ENCODE measurements around the gene KRTAP10-12.
"Not testable (repeated sequence)": the region's sequence is repeated elsewhere in the genome, so short reads cannot be mapped to it uniquely, and the experiment has no call there.

Gene KRTAP10-12

DNA sequence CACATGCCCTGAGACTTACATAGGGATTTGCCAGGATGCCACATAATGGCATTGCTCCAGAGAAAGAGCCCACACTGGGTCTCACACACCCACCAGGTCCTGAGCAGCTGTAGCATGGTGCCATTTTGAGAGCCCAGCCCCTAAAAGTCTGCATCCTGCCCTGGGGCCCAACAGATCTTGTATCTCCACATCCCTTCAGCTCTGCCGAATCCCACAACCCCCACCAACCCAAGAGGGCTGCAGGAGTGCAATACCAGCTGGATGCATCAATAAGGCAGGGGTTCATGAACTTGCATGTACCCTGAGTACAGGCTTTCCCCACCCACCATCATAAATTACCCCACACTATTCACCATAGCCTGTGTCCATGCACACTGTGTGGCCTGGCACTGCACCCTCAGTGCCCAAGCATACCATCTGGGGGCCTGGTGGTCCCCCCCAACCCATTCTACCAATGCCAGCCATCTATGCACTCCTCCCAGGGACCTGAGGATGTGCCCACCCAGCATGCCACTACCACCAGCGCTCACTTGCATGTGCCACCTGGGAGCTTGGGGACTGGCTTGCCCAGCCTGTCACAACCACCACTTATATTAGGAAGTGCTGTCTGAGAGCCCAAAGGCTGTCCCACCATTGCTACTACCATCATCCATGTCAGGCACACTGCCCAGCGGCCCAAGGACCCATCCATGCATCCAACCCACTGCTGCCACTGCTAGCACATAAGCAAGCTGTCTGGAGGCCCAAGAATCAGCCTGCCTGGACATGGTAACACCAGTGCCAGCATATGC, 26.1 kb upstream of the KRTAP10-12 start:
- no peak for DNase-seq

DNA sequence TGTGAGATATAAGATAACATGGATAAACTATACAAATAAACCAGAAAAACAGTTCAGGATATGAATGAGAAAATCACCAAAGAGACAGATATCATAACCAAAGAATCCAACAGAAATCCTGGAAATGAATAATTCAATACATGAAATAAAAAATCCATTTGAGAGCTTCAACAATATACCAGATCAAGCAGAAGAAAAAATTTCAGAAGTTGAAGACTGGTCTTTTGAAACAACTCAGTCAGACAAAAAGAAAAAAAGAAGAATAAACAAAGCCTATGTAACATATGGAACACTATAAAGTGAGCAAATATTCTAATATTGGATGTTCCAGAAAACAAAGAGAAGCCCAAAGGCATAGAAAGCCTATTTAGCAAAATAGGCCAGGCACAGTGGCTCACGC, 25.1 kb upstream of the KRTAP10-12 start:
- DNase-seq = no peak

DNA sequence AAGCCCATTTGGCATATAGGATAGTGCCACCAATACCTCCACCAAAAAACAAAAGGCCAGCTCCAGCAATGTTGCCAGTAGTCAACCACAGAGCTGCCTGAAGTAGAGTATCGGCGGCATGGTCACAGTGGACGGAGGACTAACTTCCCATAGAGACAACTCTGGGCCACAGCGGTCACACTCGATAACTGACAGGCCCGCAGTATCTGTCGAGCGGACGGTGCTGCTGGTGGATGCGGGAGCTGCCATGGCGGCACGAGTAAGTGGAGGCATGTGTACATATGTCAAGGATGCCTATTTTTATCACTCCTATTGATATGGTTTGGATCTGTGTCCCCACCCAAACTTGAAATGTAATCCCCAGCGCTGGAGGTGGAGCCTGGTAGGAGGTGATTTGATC, 19.1 kb upstream of the KRTAP10-12 start:
- DNase-seq = no peak

DNA sequence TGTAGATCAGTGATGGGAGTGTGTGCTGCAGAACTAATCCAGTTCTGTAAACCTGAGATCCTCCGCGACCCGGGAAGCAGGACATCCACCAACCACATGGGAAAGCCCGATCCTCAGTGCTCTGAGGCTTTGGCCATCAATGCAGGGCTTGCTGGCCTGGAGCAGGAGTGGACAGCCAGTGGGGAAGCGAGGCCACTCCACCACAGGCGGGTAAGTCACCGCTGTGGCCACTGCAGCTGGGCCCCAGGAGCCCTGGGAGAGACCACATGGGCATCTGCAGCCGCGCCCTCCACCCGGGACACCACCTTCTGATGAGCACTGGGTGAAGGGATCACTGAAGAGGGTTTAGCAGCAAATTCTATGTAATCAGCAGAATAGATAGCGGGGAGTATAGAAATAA, 15.8 kb upstream of the KRTAP10-12 start:
- no peak for DNase-seq

DNA sequence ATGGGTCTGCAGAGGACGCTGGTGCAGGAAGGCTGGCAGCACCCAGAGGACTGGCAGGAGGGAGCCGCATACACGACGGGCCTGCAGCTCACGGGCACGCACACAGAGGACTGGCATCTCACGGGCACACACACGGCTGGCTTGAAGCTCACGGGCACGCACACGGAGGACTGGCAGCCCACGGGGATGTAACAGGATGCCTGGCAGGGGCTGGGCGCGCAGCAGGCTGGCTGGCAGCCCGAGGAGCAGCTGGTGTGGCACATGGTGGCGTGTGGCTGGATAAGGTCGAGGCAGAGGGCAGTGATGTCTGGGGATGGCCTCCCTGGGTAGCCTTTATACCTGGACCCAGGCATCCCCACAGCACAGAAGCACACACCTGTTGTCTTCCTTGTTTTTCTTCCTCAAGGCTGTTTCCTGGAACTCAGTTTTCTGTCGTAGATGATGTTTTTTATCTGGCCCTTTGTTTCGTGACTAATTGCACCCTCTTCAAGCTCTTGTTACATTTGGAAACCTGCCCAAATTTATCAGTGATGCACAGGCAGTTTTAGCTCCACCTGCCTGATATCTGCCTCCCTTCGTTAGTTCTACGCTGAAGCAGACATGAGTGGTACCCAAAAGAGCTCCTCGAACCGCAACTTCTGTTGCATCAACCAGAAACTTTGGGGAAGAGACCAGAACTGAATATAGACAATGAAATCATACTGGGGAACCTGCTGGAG, 15.0 kb upstream of the KRTAP10-12 start, which contains the start of gene KRTAP12-1:
KRTAP12-1 (minus strand) TSS at position 303 of the 719 bp plus-strand sequence; CDS start at position 263, 40 bp downstream.
- no peak for DNase-seq

DNA sequence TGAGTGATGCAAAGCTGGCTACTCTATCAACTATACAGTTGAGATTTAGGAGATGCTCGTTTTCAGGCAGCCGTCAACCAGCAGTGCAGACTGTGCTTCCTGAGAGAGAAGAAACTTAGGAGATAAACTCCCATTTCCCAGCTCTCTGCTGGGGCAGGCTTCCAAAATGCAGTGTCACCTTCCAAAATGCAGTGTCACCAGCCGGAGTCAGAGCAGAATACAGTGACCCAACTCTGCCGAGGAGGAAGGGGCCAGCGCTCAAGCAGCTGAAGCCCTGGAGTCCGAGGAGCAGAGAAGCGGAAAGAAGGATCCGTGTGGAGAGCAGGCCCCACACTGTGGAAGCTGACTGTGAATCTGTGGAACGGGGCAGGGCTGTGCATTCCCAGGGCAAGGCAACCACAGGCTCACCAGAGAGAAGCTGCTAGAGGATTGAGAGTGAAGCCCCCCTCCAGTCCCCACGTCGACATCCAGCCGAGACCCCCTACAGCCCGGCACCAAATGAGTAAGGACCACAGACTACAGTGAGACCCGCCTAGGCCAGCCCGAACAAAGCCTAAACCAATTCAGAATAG, 14.3 kb upstream of the KRTAP10-12 start:
- DNase-seq = no peak

DNA sequence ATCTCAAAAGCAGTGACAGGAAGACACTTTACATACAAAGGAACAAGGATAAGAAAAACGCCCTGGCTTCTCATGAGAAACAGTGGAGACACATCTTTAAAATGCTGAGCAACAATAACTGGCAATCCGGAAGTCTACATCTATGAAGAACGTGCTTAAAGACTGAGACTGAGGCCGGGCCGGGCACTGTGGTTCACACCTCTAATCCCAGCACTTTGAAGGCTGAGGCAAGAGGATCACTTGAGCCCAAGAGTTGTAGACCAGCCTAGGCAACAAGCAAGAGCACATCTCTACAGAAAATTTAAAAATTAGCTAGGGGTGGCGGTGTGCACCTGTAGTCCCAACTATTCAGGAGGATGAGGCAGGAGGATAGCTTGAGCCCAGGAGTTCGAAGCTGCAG, 12.9 kb upstream of the KRTAP10-12 start:
- DNase-seq = no peak

DNA sequence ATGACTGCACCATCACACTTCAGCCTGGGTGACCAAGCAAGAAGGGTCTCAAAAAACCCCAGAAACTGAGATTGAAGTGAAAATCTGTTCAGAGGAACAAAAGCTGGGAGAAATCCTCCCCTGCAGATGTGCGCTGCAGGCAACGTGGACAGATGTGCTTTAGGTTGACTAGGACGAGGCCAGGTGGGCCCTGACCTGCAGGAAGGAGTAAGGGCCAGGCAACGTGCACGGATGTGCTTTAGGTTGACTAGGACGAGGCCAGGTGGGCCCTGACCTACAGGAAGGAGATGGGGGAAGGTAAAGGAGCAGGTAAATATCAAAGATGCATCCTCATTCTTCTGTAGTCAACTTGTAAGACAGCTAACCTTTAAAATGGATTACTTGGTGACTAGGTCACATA, 12.5 kb upstream of the KRTAP10-12 start:
- DNase-seq = no peak

DNA sequence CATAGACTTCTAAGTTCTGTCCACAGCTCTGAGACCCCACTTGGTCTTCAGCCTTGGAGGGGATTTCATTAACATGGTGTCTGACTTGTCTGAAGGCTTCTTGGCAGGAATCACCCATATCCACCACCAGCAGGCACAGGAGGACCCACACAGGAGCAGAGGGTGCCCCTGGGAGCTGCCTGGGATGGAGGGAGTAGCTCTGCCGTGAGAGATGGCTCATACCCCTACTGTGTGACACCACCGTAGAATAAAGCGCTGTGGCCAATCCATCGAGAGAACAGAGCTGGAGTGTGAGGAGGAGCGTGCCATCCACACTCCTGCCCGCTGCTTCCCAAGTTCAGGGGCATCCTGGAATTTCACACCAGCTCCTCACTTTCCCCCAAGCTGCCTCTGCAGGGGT, 11.9 kb upstream of the KRTAP10-12 start:
- DNase-seq = not testable (repeated sequence)

DNA sequence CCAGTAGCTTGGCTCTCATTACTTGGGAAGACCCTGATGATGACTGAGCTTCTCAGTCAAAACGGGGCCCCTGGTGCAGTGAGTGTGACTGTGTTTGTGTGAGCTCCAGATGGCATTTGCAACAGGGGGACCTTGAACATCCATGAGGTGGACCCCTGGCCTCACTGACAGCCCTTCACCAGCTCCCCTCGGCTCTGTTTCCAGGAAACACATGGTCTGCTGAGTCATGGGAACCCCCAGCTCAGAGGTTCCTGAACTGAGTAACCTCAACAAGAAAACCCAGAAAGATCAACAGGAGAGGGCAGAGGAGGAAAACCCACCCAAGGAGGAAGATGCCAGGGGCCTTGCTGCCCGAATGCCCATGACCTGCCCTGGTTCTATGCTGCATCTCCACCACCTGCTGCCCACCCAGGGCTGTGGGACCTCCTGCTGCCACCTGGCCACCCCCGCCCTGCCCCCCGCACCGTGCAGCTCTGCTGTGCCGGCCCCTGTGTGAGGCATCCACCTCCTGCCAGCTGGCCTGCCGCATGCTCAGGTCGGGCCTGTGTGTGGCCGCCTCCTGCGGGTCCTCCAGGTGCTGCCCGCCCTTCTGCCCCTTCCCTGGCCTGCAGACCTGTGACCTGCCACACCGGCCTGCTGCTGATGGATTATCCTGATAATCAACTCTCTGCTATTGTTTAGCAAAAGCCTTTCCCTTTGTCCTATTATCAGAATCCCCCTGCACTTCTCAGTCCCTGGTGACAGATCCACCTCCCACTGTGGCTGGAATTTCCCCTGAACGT, 10.8 kb upstream of the KRTAP10-12 start:
- DNase-seq = no peak

DNA sequence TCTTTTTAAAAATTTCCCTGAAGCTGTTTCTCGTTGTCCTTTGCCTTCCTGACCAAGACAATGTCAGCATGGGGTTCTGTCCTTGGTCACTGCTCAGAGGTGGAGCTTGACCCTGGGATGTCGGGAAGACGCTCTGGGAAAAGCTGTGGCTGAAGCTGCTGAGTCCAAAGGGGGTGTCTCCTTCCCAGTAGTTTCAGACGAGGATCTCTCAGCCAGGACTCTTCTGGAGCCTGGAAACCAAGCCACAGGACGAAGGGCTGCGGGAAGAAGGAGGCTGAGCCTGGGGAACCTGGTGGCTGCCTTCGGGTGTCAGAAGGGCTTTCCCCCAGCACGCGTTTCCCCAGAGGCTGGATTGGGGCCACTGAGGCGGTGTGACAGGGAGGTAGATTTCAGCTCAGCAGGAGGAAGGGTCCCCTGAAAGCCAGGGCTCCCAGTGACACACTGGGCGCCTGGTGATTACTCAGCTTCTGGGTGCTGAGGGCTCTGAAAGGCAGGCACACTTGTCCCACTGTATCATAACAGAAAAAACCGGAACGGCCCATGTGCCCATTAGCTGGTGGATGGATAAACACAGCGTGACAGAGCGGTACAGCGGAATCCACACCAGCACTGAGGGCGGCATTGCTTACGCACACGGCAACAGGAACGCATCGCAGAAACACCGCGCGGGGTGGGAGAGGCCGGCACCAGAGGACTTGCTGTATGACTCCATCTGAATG, 10.0 kb upstream of the KRTAP10-12 start:
- no peak for DNase-seq

DNA sequence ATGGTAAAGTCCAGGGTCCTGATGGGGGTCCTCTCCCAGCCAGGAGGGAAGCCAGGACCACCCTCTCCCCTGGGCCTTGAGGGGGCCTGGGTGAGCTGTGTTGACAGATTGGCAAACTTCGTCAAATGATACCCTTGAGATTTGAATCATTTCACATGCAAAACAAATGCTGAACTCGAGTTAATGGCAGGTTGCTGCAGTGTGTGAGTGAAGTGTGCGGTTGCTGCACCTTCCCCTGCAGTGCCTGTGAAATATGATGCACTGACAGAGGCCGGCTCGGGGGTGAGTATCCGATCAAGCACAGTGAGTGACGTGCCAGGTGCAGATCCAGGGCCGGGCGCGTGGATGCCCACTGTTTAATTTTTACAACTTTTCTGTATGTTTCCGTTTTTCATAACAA, 9.3 kb upstream of the KRTAP10-12 start:
- DNase-seq = no peak

DNA sequence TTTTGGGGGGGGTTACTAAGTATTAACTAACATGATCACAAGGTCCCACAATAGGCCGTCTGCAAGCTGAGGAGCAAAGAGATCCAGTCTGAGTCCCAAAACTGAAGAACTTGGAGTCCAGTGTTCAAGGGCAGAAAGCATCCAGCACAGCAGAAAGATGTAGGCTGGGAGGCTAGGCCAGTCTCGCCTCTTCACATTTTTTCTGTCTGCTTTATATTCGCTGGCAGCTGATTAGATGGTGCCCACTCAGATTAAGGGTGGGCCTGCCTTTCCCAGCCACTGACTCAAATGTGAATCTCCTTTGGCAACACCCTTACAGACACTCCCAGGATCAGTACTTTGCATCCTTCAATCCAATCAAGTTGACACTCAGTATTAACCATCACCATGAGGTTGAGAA, 7.2 kb upstream of the KRTAP10-12 start:
- DNase-seq = not testable (repeated sequence)

DNA sequence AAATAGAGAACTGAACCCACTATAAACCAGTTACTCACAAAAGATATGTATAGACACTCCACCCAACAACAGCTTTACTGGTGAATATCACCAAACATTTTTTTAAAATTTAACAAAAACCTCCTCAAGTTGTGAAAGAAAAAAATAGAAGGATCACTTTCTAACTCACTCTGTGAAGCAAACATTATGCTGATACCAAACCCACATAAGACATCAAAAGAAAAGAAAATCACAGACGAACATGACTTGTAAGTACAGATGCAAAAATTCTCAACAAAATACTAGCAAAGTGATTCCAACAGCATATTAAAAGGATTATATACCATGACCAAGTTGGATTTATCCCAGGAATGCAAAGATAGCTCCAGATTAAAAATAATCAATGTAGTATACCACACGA, 5.3 kb upstream of the KRTAP10-12 start:
- no peak for DNase-seq

DNA sequence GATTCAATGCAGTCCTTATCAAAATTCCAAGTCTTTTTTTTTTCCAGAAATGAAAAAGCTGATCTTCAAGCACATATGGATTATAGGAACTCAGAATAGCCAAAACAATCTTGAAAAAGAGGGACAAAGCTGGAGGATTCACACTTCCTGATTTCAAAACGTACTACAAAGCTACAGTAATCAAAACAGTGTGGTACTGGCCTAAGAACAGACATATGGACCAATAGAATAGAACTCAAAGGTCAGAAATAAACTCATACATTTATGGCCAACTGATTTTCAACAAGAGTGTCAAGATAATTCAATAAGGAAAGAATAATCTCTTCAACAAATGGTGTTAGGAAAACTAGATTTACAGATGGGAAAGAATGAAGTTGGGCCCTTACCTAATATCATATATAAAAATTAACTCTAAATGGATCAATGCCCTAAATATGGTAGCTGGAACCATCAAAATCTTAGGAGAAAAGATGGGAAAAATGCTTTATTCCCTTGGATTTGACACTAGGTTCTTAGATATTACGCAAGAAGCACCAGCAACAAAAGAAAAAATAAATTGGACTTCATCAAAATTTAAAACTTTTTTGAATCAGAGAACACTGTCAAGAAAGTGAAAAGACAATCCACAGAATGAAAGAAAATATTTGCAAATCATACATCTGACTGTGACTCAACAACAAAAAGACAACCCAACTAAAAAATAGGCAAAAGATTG, 4.0 kb upstream of the KRTAP10-12 start:
- DNase-seq = no peak

DNA sequence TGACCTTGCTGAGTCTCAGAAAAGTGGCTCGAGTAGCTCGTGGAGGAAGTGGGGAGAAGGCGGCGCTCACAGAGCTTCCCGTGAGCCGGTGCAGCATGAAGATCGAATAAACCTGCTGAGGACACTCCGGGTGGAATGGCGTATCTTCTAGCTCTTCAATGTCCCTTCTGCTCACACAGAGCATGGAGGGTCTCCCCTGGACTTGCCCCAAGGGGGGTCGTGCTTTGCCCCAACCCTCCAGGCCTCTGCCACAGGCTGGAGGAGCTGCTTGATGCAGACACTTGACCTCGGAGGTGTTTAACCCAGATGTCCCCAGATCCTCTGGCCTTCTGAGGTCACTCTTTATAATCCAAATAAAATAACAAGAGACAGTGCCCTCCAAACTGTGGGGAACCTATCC, 2.2 kb upstream of the KRTAP10-12 start:
- no peak for DNase-seq

DNA sequence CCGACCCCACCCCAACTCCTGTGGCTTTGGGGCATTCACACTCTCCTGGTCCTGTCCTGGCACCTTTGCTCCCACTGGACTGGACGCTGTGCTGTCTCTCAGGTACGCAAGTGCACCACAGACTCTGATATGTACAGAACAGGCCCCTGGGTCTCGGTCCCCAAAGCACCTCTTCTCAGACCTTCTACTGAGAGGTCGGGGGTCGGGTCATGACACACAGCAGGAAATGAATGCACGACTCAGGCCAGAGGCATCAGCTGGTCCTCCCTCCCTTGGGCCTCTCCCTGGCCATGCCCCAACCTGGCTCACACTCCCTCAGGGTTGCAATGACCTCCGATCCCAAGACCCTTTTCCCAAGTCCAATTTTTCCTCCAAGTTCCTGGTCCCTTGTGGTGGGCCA, 1.8 kb upstream of the KRTAP10-12 start:
- no peak for DNase-seq

DNA sequence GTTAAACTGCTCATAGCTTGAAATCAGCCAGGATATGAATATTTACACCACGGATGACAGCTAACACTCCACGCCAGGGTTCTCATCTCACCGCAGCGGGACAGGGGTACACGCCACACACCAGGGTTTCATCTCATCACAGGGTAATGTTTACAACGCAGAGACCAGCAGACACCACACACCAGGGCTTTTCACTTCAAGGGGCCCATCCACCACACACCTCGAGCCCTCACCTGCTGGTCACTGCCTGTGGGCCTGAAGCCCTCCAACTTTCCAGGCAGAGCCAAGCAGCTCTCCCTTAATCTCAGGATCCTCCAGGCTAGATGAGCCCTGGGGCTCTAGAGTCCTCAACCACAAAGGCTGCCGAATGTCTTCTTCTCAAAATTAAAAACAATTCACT, 1.3 kb upstream of the KRTAP10-12 start:
- DNase-seq = no peak

DNA sequence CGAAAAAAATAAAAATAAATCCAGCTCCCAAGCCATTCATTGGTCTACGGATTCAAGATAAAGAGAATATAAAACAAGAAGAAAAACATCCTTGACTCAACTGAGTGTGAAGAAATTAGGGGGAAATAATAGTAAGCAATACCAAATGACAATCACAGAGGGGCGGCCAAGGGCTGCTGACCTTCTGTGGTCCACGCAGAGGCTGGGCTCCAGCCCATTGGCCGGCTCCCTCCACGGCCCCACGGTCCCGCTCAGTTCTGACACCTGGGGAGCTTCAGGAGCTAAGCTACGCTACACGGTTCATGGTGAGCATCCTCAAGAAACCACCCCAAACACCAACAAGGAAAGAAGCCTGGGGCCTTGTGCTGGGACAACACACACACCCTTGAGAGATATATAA, 400 bp upstream of the KRTAP10-12 start:
- no peak for DNase-seq

Data from anterior cingulate cortex (tissue), 58 donors.